Stimulated activated CD8-positive, alpha-beta memory T cell treated with anti-CD3 and anti-CD28 coated beads, Interleukin-15, amount 100 ng/mL, for 24 hours (primary cell): ENCODE results near the gene ZBTB5.
"Not testable (repeated sequence)": the region's sequence is repeated elsewhere in the genome, so short reads cannot be mapped to it uniquely, and the experiment has no call there.

Experiments used
- DNase-seq: peaks from one replicate; pipeline ENCODE4 v3.0.0-alpha.2; 2020; ENCODE audit warnings: low read depth

ZBTB5 gene

GRCh38 chr9:37486616-37487548, 21.6 kb upstream of the ZBTB5 start:
- no peak for DNase-seq

GRCh38 chr9:37486256-37486615, 21.0 kb upstream of the ZBTB5 start:
- no peak for DNase-seq

- peak; percentile 98 for DNase-seq
Measured at GRCh38 chr9:37485389-37486255, 20.4 kb upstream of the ZBTB5 start, which contains the start of gene POLR1E. POLR1E (plus strand) TSS chr9:37485948; CDS start chr9:37486048, 100 bp downstream.

- DNase-seq = no peak
Measured at GRCh38 chr9:37480759-37481158, 15.5 kb upstream of the ZBTB5 start.

- DNase-seq = not testable (repeated sequence)
Measured at GRCh38 chr9:37477987-37478619, 12.9 kb upstream of the ZBTB5 start.

GRCh38 chr9:37477443-37477842, 12.2 kb upstream of the ZBTB5 start:
- DNase-seq = not testable (repeated sequence)

GRCh38 chr9:37476930-37477329, 11.7 kb upstream of the ZBTB5 start:
- no peak for DNase-seq

- no peak for DNase-seq
Measured at GRCh38 chr9:37474438-37474837, 9.2 kb upstream of the ZBTB5 start.

GRCh38 chr9:37473982-37474381, 8.7 kb upstream of the ZBTB5 start:
- not testable (repeated sequence) for DNase-seq

- DNase-seq = no peak
Measured at GRCh38 chr9:37471942-37472684, 6.9 kb upstream of the ZBTB5 start.

- DNase-seq = no peak
Measured at GRCh38 chr9:37468620-37469019, 3.4 kb upstream of the ZBTB5 start.

GRCh38 chr9:37467530-37467929, 2.3 kb upstream of the ZBTB5 start:
- DNase-seq = not testable (repeated sequence)

- no peak for DNase-seq
Measured at GRCh38 chr9:37466037-37466709, 923 bp upstream of the ZBTB5 start.

- DNase-seq = peak; percentile 63
Measured at GRCh38 chr9:37464426-37465248, 613 bp downstream of the ZBTB5 start.

- DNase-seq = no peak
Measured at GRCh38 chr9:37464006-37464405, 1.2 kb downstream of the ZBTB5 start.

- DNase-seq = no peak
Measured at GRCh38 chr9:37456817-37457216, 8.4 kb downstream of the ZBTB5 start.

- DNase-seq = no peak
Measured at GRCh38 chr9:37455884-37456647, 9.2 kb downstream of the ZBTB5 start.

- DNase-seq = no peak
Measured at GRCh38 chr9:37454238-37454637, 11.0 kb downstream of the ZBTB5 start.

GRCh38 chr9:37453827-37454226, 11.4 kb downstream of the ZBTB5 start:
- DNase-seq = no peak
